Measurements from ENCODE around the gene LMF2.

DNA sequence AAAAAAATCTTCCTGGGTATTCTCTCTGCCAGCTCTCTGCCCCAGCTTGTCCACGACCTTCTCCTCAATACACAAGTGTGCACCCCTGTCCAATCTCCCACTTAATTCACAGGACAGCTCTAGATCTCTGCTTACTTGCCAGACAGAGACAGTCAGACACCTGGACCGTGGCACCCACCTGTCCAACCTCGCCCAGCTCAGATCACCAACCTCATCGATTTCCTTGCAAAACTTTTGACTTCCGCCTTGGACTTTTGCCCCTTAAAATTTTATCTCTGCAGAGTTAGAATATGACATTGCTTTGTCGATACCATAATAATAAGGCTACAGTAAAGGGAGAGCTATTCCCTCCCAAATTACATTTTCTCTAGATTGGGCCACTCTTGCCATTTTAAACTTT is 10.4 kb downstream of the LMF2 start:
- TF ChIP-seq, protein P1, sequence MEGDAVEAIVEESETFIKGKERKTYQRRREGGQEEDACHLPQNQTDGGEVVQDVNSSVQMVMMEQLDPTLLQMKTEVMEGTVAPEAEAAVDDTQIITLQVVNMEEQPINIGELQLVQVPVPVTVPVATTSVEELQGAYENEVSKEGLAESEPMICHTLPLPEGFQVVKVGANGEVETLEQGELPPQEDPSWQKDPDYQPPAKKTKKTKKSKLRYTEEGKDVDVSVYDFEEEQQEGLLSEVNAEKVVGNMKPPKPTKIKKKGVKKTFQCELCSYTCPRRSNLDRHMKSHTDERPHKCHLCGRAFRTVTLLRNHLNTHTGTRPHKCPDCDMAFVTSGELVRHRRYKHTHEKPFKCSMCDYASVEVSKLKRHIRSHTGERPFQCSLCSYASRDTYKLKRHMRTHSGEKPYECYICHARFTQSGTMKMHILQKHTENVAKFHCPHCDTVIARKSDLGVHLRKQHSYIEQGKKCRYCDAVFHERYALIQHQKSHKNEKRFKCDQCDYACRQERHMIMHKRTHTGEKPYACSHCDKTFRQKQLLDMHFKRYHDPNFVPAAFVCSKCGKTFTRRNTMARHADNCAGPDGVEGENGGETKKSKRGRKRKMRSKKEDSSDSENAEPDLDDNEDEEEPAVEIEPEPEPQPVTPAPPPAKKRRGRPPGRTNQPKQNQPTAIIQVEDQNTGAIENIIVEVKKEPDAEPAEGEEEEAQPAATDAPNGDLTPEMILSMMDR (IDR thresholded peaks at IDR 0.05) = no peak
- TF ChIP-seq POLR2AphosphoS5 (IDR thresholded peaks at IDR 0.05; ENCODE audit: low read depth, low read length) = no peak
